ENCODE results near the gene AIMP1.
"Not testable (repeated sequence)": the region's sequence is repeated elsewhere in the genome, so short reads cannot be mapped to it uniquely, and the experiment has no call there.

Gene AIMP1

DNA sequence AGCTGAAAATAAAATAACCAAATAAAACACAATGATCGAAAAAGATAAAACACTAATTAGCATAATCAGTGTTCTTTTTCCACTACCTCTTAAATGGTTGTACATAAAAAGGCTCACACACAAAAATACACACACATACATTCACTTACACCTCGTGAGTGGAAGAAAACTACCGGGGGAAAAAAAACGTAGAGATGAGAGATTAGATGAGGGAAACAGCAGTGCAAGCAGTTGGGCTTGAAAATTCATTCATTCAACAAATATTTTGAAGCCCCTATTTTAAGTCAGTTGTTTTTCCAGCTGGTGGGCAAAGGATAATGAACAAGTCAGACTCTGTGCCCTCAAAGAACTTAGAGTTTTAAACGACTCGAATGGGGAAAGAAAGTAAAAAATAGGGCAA is 1.4 kb upstream of the AIMP1 start:
- no peak for DNase-seq

DNA sequence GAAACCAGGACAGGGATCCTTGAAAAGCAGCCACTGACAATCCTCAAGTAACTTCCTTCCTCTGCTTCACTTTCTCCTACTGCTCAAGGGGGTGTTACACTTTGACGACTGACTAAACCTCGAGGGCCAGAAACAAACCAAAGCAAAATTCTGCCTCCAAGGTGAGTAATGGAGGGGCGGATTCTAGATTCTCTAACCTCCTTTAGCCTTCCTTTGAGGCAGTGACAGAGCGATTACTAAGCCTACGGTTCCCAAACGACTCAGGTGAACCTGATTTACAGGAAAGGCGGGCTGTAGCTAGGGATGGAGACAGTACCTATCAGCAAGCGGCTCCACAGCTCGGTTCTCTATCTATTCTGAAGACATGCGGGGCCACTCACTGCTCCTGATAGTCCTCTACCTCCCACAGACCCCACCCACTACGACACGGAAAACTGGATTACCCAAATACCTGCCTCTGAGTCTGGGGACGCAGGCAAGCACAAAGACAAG is 828 bp upstream of the AIMP1 start:
- DNase-seq: peak; percentile 56

DNA sequence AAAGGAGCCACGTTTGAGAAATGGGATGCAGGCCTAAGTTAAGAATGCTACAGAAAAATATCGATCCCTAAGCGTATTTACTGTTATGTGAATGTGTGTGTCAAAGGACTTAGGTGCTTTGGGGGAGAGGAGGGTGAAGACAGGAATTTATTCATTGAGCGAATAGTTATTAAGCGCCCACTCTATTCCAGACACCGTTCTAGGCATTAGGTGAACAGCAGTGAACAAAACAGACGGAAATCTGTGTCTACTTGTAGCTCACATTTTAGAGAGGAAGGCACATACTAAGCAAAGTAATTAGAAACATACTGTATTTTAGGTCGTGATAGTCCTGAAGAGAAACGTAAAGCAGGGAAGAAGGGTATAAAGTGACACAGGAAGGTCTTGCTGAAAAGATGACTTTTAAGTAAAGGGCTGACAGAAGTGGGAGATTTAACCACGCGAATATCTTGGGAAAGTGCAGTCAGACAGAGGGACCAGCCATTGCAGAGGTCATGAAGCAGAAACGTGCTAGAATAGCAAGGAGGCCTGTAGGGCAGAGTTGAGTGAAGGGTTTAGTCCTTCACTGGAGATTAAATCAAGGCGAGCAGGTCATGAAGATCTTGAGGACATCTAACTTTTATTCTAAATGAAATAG is 541 bp downstream of the AIMP1 start:
- DNase-seq: peak; percentile 4

DNA sequence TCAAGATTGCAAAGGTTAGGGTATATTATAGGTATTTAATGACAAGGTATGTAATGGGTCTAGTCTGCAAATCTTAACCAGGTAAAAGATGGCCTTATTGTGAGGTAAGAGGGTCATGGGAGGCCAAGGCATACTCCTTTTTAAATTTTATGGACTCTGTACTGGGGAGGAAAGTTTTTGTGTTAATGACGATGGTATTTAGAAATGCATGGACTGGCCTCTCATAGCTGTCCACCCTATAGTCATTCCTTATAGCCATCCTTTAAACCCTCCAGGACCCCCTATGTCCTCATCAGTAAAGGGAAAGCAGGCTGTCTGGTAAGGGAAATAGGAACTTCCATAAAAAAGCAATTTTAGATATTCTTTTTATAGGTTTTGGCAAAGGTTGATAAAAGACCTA is 1.5 kb downstream of the AIMP1 start:
- no peak for DNase-seq

DNA sequence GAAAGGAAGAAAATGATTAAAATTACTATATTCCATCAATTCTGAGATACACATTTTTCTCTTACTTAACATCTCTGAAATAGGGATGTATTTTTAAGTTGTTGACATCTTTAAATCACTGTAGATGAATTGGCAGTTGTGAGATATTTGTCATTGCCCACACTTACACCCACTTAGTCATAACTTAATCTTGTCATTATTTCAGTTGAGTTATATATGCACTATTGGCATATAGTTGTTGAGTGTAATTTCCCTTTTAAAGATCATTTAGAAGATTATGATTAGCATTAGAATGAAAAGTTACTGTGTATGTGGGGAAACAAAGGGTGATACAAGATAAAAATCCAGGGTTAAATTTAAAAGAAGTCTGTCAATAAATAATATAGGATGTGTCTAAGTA is 2.2 kb downstream of the AIMP1 start:
- DNase-seq: peak; percentile 32

DNA sequence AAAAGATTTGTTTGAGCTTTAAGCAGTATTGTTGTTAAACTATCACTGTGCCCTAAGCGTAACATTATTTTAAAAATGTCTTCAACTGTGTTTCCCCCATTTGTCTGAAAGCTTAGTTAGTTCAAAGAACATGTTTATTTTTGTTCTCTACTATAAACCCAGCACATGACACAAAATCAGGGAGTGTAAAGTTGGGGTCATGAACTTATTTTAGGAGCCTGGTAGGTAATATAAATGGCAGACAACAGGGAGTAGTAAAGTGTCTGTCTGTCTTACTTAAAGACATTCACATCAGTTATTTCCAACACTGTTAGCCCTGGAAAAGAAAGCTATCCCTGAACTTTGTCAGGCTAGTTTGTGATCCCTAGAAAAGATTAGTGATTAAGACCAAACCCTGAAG is 3.9 kb downstream of the AIMP1 start:
- no peak for DNase-seq

DNA sequence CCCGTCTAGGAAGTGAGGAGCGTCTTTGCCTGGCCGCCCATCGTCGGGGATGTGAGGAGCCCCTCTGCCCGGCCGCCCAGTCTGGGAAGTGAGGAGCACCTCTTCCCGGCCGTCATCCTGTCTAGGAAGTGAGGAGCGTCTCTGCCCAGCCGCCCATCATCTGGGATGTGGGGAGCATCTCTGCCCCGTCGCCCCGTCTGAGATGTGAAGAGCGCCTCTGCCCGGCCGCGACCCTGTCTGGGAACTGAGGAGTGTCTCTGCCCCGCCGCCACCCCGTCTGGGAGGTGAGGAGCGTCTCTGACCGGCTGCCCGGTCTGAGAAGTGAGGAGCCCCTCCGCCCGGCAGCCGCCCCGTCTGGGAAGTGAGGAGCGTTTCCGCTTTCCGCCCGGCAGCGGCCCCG is 4.8 kb downstream of the AIMP1 start:
- not testable (repeated sequence) for DNase-seq

DNA sequence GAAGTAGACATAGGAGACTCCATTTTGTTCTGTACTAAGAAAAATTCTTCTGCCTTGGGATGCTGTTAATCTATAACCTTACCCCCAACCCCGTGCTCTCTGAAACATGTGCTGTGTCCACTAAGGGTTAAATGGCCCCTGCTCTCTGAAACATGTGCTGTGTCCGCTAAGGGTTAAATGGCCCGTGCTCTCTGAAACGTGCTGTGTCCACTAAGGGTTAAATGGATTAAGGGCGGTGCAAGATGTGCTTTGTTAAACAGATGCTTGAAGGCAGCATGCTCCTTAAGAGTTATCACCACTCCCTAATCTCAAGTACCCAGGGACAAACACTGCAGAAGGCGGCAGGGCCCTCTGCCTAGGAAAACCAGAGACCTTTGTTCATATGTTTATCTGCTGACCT is 5.5 kb downstream of the AIMP1 start:
- not testable (repeated sequence) for DNase-seq

DNA sequence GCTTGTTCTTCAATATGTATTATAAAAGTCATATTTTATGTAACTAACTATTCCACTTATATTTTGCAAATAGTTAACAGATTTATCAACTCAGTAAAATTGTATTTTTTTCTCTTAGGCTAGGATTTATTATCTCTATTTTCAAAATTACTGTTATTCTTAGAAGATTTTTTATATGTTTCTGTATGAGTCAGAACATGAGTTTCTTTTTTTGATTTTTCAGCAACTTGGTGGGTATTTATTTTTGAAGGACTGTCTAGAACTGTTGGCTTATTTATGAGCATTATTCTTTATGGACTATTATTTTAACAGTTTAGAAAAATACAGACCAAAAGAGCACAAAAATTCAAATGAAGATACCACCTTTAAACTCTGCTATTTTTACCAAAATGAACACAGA is 6.8 kb downstream of the AIMP1 start:
- DNase-seq: peak; percentile 14

DNA sequence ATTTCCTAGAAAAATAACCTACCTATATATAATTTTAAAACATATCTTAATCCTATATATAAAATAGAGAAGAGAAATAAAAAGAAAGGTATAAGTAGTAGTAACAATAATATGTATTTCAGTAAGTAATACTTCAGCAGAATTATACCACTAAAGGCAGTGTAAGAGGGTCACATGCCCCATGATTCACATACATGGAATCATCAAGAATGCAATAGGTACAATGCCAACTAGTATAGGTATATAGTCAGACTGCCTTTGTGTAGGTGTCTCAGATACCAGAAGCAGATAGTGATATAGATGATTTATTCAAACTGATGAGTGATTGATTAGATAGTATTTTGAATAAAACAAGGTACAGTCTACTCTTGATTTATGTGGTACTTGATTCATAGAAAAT is 9.4 kb downstream of the AIMP1 start:
- DNase-seq: no peak

DNA sequence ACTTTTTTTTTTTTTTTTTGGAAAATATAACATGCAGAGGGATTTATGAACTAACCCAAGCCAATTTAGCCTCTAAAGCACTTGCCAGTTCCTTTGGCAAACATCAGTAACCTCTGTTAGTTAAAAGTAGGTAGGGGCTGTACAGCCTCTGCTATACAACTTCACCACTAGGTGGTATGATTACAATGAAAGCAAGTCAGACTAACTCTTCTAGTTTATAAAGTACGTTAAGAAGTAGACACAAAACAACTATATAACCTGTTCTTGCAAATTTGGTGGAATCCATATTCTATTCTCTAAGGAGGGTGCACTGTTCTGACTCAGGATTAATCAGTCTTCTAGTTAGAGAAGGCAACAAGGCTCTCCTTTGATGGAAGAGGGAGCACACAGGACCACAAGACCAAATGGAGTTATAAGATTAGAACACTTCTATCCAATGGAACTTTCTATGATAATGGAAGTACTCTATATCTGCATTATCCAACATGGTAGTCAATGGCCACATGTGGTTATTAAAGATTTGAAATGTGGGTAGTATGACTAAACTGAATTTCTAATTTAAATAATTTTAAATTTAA is 12.8 kb downstream of the AIMP1 start:
- DNase-seq: peak; percentile 32

DNA sequence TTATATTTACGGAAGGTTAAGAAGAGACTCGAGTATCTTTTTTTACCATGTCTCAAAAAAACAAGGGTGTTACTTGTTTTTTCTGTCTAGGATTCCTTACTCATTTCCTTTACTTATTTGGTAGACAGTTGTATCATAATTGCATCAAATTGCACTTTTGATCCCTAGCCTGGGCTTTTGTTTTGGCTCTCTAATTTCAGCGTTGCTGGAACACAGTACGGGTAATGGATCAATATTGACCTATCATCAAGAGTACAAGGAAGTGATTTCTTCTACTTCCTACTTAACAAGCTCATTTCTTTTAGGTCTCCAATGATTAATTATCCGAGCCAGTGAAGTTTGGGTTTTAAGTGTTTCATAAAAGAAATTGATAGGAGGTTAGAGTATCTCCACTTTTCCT is 16.8 kb downstream of the AIMP1 start:
- DNase-seq: no peak

DNA sequence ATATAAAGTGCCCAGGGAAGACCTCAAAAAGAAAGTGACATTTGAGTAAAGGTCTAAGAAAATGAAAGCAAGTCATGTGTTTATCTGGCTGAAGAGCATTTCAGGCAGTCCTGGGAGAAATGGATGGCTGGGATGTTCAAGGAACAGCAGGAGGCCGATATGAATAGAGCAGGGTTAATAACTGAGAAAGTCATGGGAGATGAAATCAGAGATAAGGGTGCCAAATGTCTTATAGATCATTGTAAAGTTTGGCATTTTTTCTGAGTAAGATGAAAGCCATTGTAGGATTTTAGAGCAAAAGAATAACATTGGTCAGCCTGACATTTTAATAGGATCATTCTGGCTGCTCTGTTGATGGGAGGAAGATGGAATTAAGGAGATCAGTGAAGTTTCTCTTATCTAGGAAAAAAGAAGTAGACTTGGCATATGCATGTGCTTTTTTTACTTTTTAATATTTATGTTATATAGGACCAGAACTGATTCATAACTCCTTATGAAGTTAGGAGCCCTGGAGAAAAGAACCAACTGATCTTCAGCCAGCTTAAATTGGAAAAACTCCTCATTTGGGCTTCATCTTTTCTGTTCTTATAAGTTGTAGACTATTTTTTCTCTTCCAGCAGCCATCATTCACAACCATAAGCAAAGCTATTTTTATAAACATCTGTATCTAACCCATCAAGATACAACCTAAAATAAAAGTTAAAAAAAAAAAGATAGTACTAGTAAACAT is 18.6 kb downstream of the AIMP1 start:
- DNase-seq: no peak

DNA sequence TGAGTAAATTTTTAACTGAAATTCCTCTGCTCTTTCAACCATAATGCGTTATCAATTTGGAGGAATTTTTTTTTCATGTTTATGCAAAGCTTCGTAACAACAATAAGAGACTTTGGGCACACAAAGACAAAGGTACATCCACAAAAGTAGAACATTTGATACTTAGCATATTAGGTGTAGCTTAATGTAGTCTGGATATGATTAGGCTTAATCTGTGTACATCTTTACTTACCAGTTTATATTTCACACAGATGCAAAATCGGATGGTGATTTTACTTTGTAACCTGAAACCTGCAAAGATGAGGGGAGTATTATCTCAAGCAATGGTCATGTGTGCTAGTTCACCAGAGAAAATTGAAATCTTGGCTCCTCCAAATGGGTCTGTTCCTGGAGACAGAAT is 20.3 kb downstream of the AIMP1 start:
- no peak for DNase-seq

DNA sequence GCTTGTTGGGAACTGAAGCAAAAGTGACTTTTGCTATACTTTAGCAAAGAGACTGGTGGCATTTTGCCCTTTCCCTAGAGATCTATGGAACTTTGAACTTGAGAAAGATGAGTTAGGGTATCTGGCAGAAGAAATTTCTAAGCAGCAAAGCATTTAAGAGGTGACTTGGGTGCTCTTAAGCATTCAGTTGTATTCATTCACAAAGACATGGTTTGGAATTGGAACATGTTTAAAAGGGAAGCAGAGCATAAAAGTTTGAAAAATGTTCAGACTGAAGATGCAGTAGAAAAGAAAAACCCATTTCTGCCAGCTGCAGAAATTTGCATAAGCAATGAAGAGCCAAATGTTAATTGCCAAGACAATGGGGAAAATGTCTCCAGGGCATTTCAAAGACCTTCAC is 21.6 kb downstream of the AIMP1 start:
- DNase-seq: no peak

DNA sequence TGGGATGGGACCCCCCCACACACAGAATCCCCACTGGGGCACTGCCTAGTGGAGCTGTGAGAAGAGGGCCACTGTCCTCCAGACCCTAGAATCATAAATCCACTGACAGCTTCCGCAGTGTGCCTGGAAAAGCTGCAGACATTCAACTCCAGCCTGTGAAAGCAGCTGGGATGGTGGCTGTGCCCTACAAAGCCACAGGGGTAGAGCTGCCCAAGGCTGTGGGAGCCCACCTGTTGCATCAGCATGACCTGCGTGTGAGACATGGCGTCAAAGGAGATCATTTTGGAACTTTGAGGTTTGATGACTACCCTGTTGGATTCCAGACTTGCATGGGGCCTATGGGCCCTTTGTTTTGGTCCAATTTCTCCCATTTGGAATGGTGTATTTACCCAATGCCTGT is 22.3 kb downstream of the AIMP1 start:
- DNase-seq: no peak

DNA sequence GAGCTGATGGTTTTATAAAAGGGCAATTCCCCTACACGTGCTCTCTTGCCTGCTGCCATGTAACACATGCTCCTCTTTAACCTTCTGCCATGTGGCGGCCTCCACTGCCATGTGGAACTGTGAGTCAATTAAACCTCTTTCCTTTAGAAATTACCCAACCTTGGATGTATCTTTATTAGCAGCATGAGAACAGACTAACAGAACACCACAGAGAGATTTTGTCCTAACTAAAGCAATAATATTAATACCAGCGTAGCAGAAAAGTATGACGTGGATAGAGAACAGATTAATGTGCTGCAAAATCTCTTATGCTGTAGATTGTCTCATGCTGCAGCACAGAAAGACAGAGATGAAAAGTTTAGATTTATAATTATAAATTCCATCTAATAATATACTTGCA is 23.1 kb downstream of the AIMP1 start:
- no peak for DNase-seq

DNA sequence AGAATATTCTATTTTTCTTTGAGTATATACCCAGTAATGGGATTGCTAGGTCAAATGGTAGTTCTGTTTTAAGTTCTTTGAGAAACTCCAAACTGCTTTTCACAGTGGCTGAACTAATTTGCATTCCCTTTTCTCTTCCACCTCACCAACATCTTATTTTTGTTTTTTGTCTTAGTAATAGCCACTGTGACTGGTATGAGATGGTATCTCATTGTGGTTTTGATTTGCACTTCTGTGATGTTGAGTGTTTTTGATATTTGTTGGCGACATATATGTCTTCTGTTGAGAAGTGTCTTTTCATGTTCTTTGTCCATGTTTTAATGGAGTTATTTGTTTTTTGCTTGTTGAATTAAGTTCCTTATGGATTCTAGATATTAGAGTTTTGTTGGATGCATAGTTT is 24.4 kb downstream of the AIMP1 start:
- DNase-seq: no peak

DNA sequence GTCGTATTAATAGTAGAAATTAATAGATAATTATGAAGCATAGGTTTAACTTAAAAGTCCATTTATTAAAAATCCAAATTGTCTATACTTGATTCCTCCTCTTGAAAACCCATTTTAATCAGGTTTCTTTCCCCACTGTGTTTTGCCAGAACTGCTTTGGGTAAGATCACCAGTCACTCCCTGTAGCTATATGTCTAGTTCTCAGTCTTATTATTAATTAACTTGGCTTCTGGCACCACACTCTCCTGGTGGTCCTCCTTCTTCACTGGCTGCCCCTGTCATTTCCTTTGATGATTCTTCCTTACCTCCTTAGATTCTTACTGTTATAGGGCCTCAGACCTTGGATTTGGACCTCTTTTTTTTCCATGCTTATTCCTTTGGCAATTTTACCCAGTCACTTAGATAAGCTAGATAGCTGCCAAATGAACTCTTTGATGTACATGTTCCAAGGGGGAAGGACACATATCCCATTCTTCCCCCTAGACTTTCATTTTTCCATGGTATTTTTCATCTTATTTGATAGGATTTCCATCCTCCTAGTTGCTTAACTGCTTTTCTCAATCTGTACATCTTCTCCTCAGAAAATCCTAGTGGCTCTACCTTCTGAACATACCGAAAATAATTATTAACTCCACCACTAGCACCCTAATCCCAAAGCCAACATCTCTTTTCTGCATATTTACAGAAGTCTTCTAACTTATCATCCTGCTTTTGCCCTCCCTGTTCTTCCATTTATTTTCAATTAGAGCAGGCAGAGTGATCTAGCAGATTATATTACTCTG is 27.7 kb downstream of the AIMP1 start:
- no peak for DNase-seq

DNA sequence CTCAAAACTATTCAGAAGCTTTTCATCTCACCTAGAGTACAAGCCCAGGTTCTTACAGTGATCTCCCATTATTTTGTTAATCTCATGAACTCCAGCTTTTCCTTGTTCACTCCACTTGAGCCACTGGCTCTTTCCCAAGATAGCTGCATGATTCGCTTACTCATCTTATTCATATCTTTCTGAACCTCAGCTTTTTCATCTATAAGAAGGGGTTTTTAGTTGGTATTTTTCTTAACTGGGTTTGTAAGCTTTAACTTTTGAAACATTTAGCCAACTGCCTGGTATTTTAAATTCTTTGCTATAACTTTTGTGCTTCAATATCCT is 28.3 kb downstream of the AIMP1 start:
- no peak for DNase-seq

DNA sequence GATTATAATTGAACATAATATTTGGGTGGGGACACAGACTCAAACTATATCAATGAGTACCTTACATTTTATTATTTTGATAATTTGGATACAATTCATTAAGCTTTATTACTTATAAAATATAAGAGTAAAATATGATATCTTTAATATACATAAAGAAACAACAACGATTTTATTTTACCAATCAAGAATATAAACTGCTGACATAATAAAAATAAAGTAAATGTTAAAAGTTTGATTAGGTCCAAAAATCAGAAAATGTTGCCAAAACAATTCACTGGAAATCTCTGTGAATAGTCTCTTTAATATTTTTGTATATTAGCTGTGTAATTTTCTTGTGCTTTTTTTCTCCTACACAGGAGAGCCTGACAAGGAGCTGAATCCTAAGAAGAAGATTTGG is 30.8 kb downstream of the AIMP1 start:
- no peak for DNase-seq

DNA sequence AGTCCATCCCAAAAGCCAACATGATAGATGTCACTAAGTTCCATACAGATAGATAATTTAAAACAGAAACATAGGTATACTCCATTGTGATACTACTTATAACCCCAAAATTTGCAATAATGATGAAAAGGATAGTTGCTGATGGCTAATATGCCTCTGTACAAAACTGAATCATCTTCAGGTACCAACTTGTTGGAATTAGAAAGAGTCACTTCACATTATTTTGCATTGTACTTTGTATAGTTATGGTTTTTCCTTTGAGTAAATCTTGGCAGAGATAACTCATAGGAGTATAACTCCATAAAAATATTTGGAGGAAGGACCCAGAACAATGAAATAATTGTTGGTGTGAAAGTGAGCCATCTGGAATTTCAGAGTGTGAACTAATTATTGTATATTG is 34.7 kb downstream of the AIMP1 start:
- DNase-seq: no peak

DNA sequence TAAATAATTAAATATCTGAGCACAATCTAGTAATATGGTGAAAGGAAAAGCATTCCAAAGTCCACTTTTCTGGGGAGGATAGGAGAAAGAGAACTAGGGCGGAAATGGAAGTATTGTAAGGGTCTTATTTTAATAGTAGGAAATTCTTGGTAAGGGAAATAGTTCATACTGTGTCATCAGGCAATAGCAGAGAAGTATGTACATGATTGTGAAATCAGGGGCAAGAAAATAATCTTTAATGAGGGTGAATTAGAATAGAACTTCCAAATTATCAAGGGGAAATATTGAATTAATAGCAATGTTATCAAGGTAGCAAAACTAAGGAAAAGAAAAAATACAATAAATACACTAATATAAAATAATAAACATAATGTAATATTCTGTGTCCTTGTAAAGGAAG is 37.4 kb downstream of the AIMP1 start:
- DNase-seq: no peak

DNA sequence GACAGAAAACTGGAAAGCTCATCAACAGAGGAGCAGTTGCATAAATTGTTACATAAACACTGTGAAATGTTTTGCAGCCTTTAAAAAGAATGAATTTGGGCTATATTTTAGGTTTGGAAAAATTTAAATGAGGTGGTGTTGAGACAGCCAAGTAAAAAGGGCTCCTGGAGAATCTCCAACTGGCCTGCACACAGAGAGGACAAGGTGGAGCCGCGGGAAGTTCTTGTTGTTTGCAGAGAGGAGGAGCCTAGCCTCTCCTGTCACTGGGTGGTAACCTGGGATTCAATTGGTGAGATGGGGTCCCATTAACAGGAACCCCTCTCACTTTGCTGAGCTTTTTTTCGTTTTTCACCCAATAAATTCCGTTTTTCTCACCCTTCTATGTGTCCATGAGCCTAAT is 38.8 kb downstream of the AIMP1 start:
- no peak for DNase-seq
